Measurements from ENCODE around the gene TMEM255B. TPM values are rescaled to one million over a fixed set of nuclear protein-coding genes. Genes with fewer than 3 reads are reported as not detected.

Gene TMEM255B
- total and polyA plus RNA-seq, 4 donors: 6.0 to 19.6 (median 14.8) TPM

DNA sequence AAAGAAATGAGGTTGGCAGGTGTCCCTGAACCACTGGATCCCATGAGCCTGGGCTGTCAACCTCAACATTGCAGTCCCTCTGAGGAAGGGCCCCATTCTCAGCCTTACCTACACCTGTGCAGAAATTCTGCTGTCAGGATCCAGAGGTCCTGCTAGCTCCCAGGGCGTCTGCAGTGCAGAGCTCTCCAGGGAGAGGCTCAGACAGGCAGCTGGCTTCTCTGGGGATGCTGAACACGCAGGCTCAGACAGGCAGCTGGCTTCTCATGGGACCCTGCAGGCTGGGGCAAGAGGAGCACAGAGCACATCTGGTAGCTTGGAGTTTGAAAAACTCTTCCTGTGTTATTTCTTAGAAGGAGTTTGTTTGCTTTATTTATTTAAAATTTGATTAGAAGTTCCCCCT lies 50.9 kb downstream of the TMEM255B start:
- DNase-seq (no peak), ATAC-seq (ENCODE audit: insufficient read depth, low FRiP score) (no peak)
- TF ChIP-seq, protein P1, sequence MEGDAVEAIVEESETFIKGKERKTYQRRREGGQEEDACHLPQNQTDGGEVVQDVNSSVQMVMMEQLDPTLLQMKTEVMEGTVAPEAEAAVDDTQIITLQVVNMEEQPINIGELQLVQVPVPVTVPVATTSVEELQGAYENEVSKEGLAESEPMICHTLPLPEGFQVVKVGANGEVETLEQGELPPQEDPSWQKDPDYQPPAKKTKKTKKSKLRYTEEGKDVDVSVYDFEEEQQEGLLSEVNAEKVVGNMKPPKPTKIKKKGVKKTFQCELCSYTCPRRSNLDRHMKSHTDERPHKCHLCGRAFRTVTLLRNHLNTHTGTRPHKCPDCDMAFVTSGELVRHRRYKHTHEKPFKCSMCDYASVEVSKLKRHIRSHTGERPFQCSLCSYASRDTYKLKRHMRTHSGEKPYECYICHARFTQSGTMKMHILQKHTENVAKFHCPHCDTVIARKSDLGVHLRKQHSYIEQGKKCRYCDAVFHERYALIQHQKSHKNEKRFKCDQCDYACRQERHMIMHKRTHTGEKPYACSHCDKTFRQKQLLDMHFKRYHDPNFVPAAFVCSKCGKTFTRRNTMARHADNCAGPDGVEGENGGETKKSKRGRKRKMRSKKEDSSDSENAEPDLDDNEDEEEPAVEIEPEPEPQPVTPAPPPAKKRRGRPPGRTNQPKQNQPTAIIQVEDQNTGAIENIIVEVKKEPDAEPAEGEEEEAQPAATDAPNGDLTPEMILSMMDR (IDR thresholded peaks at IDR 0.05; ENCODE audit: control extremely low read depth, extremely low read depth): no peak
- H3K36me3 ChIP-seq (ENCODE audit: control insufficient read depth in 4 of 4, insufficient read depth in 4 of 4, low read length in 4 of 4): no peaks in the 10 kb centered on the region
- H3K9ac ChIP-seq (ENCODE audit: insufficient read depth in 1 of 2, low read length in 2 of 2): no peak overlapping the region
- H3K27ac ChIP-seq (ENCODE audit: low read depth in 1 of 2, low read length in 1 of 2): no peak overlapping the region
- H3K4me3 ChIP-seq: no peak overlapping the region
- peaks cover 0 to 13% (median 0%) of the 10 kb centered on the region in 5 donors for H3K4me1 ChIP-seq (ENCODE audit: control insufficient read depth in 5 of 5, insufficient read depth in 5 of 5, low read length in 5 of 5)
- H3K27me3 ChIP-seq (ENCODE audit: control insufficient read depth in 3 of 3, insufficient read depth in 3 of 3, low read length in 2 of 3): no peaks in the 10 kb centered on the region
- 79 to 88% methylated on average over 2 of the region's 2 CpGs for WGBS, 2 donors
- H3K9me3 ChIP-seq (ENCODE audit: control insufficient read depth in 4 of 4, insufficient read depth in 3 of 4, low read length in 3 of 4): peaks cover 0 to 15% (median 0%) of the 10 kb centered on the region in 4 donors

DNA sequence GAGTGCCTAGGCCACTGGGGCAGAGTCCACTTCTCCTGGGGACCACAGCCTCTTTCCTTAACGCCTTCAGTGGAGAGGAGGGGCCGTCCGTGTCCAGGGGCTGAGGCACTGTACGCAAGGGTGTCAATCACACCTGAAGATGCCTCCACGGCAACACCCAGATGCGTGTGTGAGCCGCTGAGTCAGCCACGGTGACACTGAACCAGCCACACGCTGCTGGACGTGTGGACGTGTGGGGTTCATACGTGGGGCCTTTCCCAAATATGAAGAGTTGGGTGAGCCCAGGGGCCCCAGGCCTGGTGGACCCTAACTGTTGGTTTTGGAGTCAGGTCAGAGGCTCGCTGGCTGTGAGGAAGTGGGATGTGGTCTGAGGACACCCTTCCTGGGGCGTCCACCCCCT lies 51.6 kb downstream of the TMEM255B start:
- DNase-seq (no peak), ATAC-seq (ENCODE audit: insufficient read depth, low FRiP score) (no peak)
- Histone ChIP-seq H3K4me1 (ENCODE audit: control insufficient read depth in 5 of 5, insufficient read depth in 5 of 5, low read length in 5 of 5) (peaks cover 0 to 15% (median 0%) of the 10 kb centered on the region in 5 donors), H3K9me3 (ENCODE audit: control insufficient read depth in 4 of 4, insufficient read depth in 3 of 4, low read length in 3 of 4) (peaks cover 0 to 15% (median 0%) of the 10 kb centered on the region in 4 donors), H3K9ac (ENCODE audit: insufficient read depth in 1 of 2, low read length in 2 of 2) (no peak overlapping the region), H3K36me3 (ENCODE audit: control insufficient read depth in 4 of 4, insufficient read depth in 4 of 4, low read length in 4 of 4) (no peaks in the 10 kb centered on the region), H3K4me3 (no peak overlapping the region), H3K27ac (ENCODE audit: low read depth in 1 of 2, low read length in 1 of 2) (no peak overlapping the region), H3K27me3 (ENCODE audit: control insufficient read depth in 3 of 3, insufficient read depth in 3 of 3, low read length in 2 of 3) (no peaks in the 10 kb centered on the region)
- TF ChIP-seq, protein P1 (IDR thresholded peaks at IDR 0.05; ENCODE audit: control extremely low read depth, extremely low read depth): no peak
- WGBS, 2 donors: 96% methylated on average over 14 of the region's 14 CpGs

DNA sequence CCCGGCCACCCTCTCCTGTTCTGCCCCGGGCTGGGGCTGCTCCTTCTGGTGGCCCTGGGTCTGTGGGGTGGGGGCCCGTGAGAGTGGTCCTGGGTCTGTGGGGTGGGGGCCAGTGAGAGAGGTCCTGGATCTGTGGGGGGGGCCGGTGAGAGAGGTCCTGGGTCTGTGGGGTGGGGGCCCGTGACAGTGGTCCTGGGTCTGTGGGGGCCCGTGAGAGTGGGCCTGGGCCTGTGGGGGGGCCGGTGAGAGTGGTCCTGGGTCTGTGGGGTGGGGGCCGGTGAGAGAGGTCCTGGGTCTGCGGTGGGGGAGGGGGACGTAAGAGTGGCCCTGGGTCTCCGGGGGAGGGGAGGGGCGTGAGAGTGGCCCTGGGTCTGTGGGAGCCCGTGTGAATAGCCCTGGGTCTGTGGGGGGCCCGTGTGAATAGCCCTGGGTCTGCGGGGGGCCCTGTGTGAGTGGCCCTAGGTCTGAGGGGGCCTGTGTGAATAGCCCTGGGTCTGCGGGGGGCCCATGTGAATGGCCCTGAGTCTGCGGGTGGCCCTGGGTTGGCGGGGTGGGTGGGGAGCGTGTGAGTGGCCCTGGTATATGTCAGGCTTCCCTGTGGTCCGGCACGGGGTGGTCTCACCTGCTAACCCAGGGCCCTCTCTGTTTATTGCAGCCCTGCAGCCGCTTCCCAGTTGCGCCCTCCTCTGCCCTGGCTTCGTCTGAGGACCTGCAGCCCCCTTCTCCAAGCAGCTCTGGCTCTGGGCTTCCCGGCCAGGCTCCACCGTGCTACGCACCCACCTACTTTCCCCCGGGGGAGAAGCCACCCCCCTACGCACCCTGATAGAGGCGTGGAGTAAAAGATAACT lies 52.3 kb downstream of the TMEM255B start:
- Histone ChIP-seq H3K4me3 (no peak overlapping the region), H3K36me3 (ENCODE audit: control insufficient read depth in 4 of 4, insufficient read depth in 4 of 4, low read length in 4 of 4) (no peaks in the 10 kb centered on the region), H3K9ac (ENCODE audit: insufficient read depth in 1 of 2, low read length in 2 of 2) (no peak overlapping the region), H3K27ac (ENCODE audit: low read depth in 1 of 2, low read length in 1 of 2) (no peak overlapping the region), H3K4me1 (ENCODE audit: control insufficient read depth in 5 of 5, insufficient read depth in 5 of 5, low read length in 5 of 5) (peaks cover 0 to 18% (median 0%) of the 10 kb centered on the region in 5 donors), H3K27me3 (ENCODE audit: control insufficient read depth in 3 of 3, insufficient read depth in 3 of 3, low read length in 2 of 3) (no peaks in the 10 kb centered on the region), H3K9me3 (ENCODE audit: control insufficient read depth in 4 of 4, insufficient read depth in 3 of 4, low read length in 3 of 4) (peaks cover 0 to 15% (median 0%) of the 10 kb centered on the region in 4 donors)
- 89 to 90% methylated on average over 25 to 30 of the region's 30 CpGs for WGBS, 2 donors
- DNase-seq (no peak), ATAC-seq (ENCODE audit: insufficient read depth, low FRiP score) (no peak)
- TF ChIP-seq, protein P1 (IDR thresholded peaks at IDR 0.05; ENCODE audit: control extremely low read depth, extremely low read depth): no peak
